HUES6 (cell line): Measurements from ENCODE around the gene KCNJ12.
"Not testable (repeated sequence)": the region's sequence is repeated elsewhere in the genome, so short reads cannot be mapped to it uniquely, and the experiment has no call there.

Experiments used
- H3K27ac ChIP-seq: 2 replicates; pipeline ENCODE4 v1.7.0; 2013; ENCODE audit warnings: low read depth, mild to moderate bottlenecking, low read length, inconsistent platforms
- H3K27me3 ChIP-seq: 2 replicates; pipeline ENCODE4 v1.6.1; 2013; ENCODE audit warnings: low read length; ENCODE audit not compliant: control insufficient read depth, insufficient read depth
- H3K36me3 ChIP-seq: 2 replicates; pipeline ENCODE4 v1.6.1; 2013; ENCODE audit warnings: low read length; ENCODE audit not compliant: control insufficient read depth, insufficient read depth
- H3K4me1 ChIP-seq: 2 replicates; pipeline ENCODE4 v1.6.1; 2013; ENCODE audit warnings: low read length; ENCODE audit not compliant: control insufficient read depth, insufficient read depth
- H3K4me3 ChIP-seq: 2 replicates; pipeline ENCODE4 v1.5.1; 2013; ENCODE audit warnings: low read depth, low read length
- H3K9ac ChIP-seq: one replicate; pipeline ENCODE4 v1.6.1; 2013; ENCODE audit warnings: mild to moderate bottlenecking, low read length
- H3K9me3 ChIP-seq: 2 replicates; pipeline ENCODE4 v1.6.1; 2013; ENCODE audit warnings: low read depth, low read length; ENCODE audit not compliant: control insufficient read depth, insufficient read depth

KCNJ12 gene

GRCh38 chr17:21420503-21421090 is 44.4 kb downstream of the KCNJ12 start:
- H3K27ac ChIP-seq, H3K4me3 ChIP-seq, H3K4me1 ChIP-seq, H3K9ac ChIP-seq, H3K9me3 ChIP-seq, H3K27me3 ChIP-seq, H3K36me3 ChIP-seq: not testable (repeated sequence)

DNA sequence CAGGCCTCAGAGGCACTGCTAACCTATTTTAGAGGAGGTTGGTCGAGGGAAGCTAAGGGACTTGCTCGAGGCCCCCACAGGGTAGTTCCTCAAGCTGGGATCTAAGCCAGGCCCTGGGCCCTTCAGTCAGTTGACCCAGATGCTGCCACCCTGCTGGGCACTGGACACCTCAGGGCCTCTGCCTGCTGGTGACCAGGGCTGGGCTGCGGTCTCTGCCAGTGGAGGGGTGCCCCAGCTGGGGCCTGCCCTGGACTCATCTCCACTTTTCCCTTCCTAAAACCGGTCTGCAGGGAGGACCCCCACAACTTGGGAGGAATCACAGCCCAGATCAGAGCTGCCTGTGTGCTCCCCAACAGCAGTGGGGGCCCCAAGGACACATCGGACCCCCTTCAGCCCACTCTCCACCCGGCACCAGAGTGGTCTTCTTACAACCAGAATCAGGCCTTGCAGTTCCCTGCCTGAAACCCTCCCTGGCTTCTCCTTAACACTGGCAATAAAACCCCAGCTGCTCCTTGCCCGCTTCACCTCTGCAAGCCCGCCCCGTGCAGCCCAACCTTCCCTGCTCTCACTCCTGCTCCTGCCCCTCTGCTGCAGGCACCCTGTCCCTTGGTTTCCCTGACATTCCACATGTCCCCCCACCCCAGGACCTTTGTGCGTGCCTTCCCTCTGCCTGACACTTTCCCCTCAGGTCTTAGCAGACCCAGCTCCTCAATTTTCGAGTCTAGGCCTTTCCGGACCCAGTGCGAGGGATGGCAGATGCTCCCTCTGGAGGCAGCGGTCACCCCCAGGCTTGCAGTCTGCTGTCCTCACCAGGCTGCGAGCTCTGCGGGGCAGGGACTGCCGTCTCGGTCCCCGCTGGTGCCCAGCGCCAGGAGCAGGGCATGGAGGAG is 45.5 kb downstream of the KCNJ12 start:
- H3K27me3 ChIP-seq, H3K27ac ChIP-seq, H3K36me3 ChIP-seq, H3K9me3 ChIP-seq, H3K4me1 ChIP-seq, H3K4me3 ChIP-seq, H3K9ac ChIP-seq: not testable (repeated sequence)

DNA sequence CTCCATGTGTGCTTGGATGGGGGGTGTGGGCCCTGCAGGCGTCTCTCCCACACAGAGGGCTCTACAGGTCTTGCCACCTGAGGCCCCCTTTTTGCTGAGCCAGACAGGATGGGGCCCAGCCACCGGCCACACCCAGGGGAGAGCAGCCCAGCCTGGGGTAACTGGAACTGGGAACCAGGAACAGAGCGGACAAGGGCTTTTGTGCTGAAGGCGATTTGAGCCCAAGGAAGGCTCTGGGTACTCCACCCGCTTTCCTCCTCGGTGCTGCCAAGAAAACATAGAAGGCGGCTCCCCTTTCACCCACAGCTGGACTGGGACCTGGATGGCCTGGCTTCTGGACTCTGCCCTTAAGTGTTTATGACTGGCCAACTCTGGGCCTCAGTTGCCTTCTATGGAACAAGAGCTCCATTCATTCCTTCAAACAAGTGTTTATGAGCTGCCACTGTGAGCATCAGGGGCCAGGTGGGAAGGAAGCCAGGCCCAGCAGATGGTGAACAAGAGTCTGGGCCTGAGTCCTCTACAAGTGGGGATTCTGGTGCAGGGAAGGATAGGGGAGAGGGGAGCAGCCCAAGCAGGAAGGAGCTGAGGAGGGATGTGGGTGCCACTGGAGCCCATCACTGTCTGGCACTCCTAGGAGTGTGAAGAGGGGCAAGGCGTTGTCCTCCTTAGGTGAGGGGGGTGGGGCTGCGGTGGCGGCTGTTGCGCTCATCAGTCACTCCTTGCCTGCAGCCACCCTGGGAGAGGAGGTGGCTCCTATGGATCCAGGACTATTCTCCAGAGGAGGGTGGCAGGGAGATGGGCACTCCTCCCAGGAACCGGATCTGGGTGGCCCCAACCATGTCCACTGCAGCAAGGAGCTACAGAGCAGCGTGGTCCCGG is 46.4 kb downstream of the KCNJ12 start:
- H3K27ac ChIP-seq, H3K9ac ChIP-seq, H3K27me3 ChIP-seq, H3K9me3 ChIP-seq, H3K4me3 ChIP-seq, H3K4me1 ChIP-seq, H3K36me3 ChIP-seq: not testable (repeated sequence)

DNA sequence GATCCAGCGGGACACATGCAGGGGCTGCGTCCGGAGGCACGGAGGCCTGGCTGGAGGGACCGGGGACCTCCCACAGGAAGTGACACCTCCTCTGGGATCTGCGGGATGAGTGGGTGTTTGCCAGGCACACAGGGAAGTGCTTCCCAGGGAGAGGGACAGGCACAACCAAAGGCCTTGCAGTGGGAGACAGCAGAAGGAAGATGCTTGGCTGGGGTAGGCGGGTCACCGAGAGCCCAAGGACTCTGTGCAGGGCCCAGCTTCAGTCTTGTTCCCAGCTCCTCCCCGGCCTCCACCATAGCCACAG is 47.0 kb downstream of the KCNJ12 start:
- not testable (repeated sequence) for H3K4me1 ChIP-seq, H3K9ac ChIP-seq

GRCh38 chr17:21424697-21425096 is 48.5 kb downstream of the KCNJ12 start:
- H3K27ac ChIP-seq, H3K27me3 ChIP-seq, H3K9me3 ChIP-seq, H3K9ac ChIP-seq, H3K4me3 ChIP-seq, H3K36me3 ChIP-seq, H3K4me1 ChIP-seq: not testable (repeated sequence)

More for the DNA sequence above, 47.0 kb downstream of the KCNJ12 start:
- not testable (repeated sequence) for H3K4me3 ChIP-seq, H3K27ac ChIP-seq, H3K27me3 ChIP-seq, H3K36me3 ChIP-seq, H3K9me3 ChIP-seq

- no peaks in the 10 kb centered on the region; the same call in 1 of the 2 replicates for H3K4me1 ChIP-seq
- H3K27me3 ChIP-seq = no peaks in the 10 kb centered on the region
- no peaks in the 10 kb centered on the region for H3K9me3 ChIP-seq
- H3K9ac ChIP-seq = no peak overlapping the region
- H3K27ac ChIP-seq = no peak overlapping the region
- H3K4me3 ChIP-seq = no peak overlapping the region
- no peaks in the 10 kb centered on the region for H3K36me3 ChIP-seq
These were observed 49.2 kb downstream of the KCNJ12 start for GRCh38 chr17:21425321-21425720.

DNA sequence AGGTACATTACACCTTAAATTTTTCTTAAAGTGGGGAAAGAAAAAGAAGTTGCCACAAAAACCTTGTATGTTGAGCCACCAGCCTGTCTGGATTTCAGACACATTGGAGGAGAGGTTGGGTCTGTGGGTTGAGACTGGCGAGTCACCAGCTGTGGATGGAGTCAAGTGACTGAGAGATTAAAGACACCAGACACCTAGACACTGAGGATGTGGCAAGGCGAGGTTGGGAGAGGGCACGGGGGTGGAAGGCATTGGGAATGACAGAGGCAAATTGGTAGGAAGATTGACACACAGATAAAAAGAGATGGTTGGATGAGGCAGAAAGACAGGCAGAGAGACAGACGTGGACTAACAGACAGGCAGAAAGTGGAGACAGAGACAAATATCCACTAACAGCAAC is 49.6 kb downstream of the KCNJ12 start:
- H3K27ac ChIP-seq = no peak overlapping the region
- no peaks in the 10 kb centered on the region for H3K36me3 ChIP-seq
- H3K4me1 ChIP-seq = no peaks in the 10 kb centered on the region; the same call in 1 of the 2 replicates
- H3K9ac ChIP-seq = no peak overlapping the region
- H3K4me3 ChIP-seq = no peak overlapping the region
- no peaks in the 10 kb centered on the region for H3K9me3 ChIP-seq
- H3K27me3 ChIP-seq = no peaks in the 10 kb centered on the region

DNA sequence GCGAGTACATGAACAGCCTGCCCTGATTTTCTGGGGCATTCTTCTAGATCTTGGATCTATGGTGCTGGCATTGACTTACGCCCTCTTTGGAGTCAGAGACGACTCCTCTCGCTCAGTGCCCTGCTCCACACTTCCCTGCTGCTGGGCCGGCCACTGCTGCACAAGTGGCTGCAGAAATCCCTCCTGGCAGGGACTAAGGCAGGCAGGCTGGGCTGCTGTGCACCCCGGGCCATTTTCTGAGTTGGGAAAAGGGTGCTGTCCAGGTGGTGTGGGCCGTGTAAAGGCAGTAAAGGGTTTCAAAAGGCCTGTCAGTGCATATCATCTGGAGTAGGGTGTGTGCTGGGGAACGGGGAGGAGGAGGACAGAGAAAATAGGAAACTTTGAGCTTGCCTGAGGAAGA is 50.1 kb downstream of the KCNJ12 start:
- not testable (repeated sequence) for H3K9ac ChIP-seq, H3K27ac ChIP-seq, H3K27me3 ChIP-seq, H3K36me3 ChIP-seq, H3K9me3 ChIP-seq, H3K4me1 ChIP-seq, H3K4me3 ChIP-seq

DNA sequence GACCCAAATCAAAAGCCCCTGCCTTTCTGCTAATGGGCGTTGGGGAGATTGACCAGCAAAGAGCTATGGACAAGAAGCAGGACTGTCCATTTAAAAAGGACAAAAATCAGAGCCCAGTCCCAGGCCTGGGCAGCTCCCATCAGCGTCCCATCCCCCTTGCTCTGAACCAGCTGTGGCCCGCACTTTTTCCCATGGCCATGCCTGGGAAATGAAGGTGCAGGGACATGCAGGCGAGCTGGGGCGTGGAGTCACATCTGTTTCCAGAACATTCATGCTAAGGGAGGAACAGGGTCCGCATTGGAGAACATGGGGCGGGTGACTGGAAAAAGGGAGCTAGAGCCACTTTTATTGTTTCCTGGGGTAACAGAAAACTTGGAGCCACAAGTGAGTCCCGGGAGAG is 50.7 kb downstream of the KCNJ12 start:
- H3K4me1 ChIP-seq, H3K36me3 ChIP-seq, H3K9ac ChIP-seq, H3K9me3 ChIP-seq, H3K27ac ChIP-seq, H3K27me3 ChIP-seq, H3K4me3 ChIP-seq: not testable (repeated sequence)

DNA sequence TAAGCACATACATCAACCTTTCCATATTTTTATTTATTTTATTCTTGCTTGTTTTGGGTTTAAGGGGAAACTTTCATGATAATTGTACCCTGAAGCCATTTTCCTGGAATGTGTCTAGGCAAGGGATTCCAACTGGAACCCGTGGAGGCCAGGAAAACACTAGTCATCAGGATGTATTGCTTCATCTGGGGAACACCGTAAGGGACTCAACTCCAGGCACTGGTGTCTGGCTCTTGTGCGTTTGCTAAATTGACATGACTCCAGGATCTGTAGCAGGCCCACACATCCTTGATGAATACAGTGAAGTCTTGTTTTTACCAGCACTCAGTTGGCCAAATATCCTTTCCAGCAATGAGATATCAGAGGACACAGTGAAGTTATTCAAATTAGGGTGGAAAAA is 51.6 kb downstream of the KCNJ12 start:
- not testable (repeated sequence) for H3K27me3 ChIP-seq, H3K36me3 ChIP-seq, H3K4me1 ChIP-seq, H3K27ac ChIP-seq, H3K9ac ChIP-seq, H3K4me3 ChIP-seq, H3K9me3 ChIP-seq

GRCh38 chr17:21428752-21429424 is 52.7 kb downstream of the KCNJ12 start:
- not testable (repeated sequence) for H3K9ac ChIP-seq, H3K4me1 ChIP-seq, H3K4me3 ChIP-seq, H3K36me3 ChIP-seq, H3K27me3 ChIP-seq, H3K9me3 ChIP-seq, H3K27ac ChIP-seq
